ENCODE results near the gene NEURL1. TPM values are rescaled to one million over a fixed set of nuclear protein-coding genes. Genes with fewer than 3 reads are reported as not detected.

NEURL1 gene
- total RNA-seq, 4 donors from 2014 or later, result 0.19 TPM; not detected in 3

GRCh38 chr10:103463499-103463898 is 30.0 kb upstream of the NEURL1 start:
- H3K27ac ChIP-seq, result no peak overlapping the region
- no peak overlapping the region for H3K4me3 ChIP-seq
- peaks cover 0 to 5% (median 0%) of the 10 kb centered on the region in 4 donors for H3K27me3 ChIP-seq
- no peak for DNase-seq
- no peaks in the 10 kb centered on the region for H3K36me3 ChIP-seq
- no peaks in the 10 kb centered on the region for H3K9me3 ChIP-seq
- WGBS, 2 donors, result 71 to 78% methylated on average over 4 of the region's 4 CpGs
- TF ChIP-seq CTCF (IDR thresholded peaks at IDR 0.05) (no peak), POLR2A (IDR thresholded peaks at IDR 0.05) (no peak)
- no peaks in the 10 kb centered on the region for H3K4me1 ChIP-seq
- intact Hi-C loops (cut with DNase I), result no loop called here

- peaks cover 0 to under 1% (median 0%) of the 10 kb centered on the region in 3 donors for H3K4me1 ChIP-seq
- intact Hi-C loops (cut with DNase I), result no loop called here
- no peaks in the 10 kb centered on the region for H3K9me3 ChIP-seq
- no peaks in the 10 kb centered on the region for H3K36me3 ChIP-seq
- H3K27me3 ChIP-seq, result peaks cover 0 to 6% (median 0%) of the 10 kb centered on the region in 4 donors
- 85 to 88% methylated on average over 14 of the region's 14 CpGs for WGBS, 2 donors
- TF ChIP-seq CTCF (IDR thresholded peaks at IDR 0.05), result no peak
- TF ChIP-seq POLR2A (IDR thresholded peaks at IDR 0.05), result no peak
- no peak overlapping the region for H3K4me3 ChIP-seq
- H3K27ac ChIP-seq, result no peak overlapping the region
- DNase-seq, result no peak
These were observed 27.9 kb upstream of the NEURL1 start for GRCh38 chr10:103465411-103466179.

GRCh38 chr10:103466734-103467133 is 26.8 kb upstream of the NEURL1 start:
- DNase-seq, result no peak
- peaks cover 0 to 10% (median 0%) of the 10 kb centered on the region in 4 donors for H3K27me3 ChIP-seq
- TF ChIP-seq CTCF (IDR thresholded peaks at IDR 0.05) (no peak), POLR2A (IDR thresholded peaks at IDR 0.05) (no peak)
- no peaks in the 10 kb centered on the region for H3K36me3 ChIP-seq
- intact Hi-C loops (cut with DNase I), result no loop called here
- H3K9me3 ChIP-seq, result no peaks in the 10 kb centered on the region
- H3K4me3 ChIP-seq, result no peak overlapping the region
- 62 to 73% methylated on average over 3 of the region's 3 CpGs for WGBS, 2 donors
- H3K27ac ChIP-seq, result no peak overlapping the region
- H3K4me1 ChIP-seq, result peaks cover 0 to 12% (median 5%) of the 10 kb centered on the region in 3 donors

GRCh38 chr10:103467406-103467805 is 26.1 kb upstream of the NEURL1 start:
- peaks cover 0 to 18% (median 9%) of the 10 kb centered on the region in 3 donors for H3K4me1 ChIP-seq
- no peak overlapping the region for H3K27ac ChIP-seq
- 80 to 87% methylated on average over 7 of the region's 7 CpGs for WGBS, 2 donors
- DNase-seq, result no peak
- H3K27me3 ChIP-seq, result peaks cover 0 to 10% (median 0%) of the 10 kb centered on the region in 4 donors
- intact Hi-C loops (cut with DNase I), result no loop called here
- TF ChIP-seq CTCF (IDR thresholded peaks at IDR 0.05), result no peak
- no peak for TF ChIP-seq POLR2A (IDR thresholded peaks at IDR 0.05)
- no peaks in the 10 kb centered on the region for H3K9me3 ChIP-seq
- H3K4me3 ChIP-seq, result no peak overlapping the region
- no peaks in the 10 kb centered on the region for H3K36me3 ChIP-seq

- Histone ChIP-seq H3K36me3 (no peaks in the 10 kb centered on the region), H3K4me1 (peaks cover 0 to 27% (median 9%) of the 10 kb centered on the region in 3 donors), H3K9me3 (no peaks in the 10 kb centered on the region), H3K27ac (no peak overlapping the region), H3K27me3 (peaks cover 0 to 10% (median 0%) of the 10 kb centered on the region in 4 donors), H3K4me3 (no peak overlapping the region)
- WGBS, 2 donors, result 56 to 61% methylated on average over 5 of the region's 5 CpGs
- intact Hi-C loops (cut with DNase I), result no loop called here
- no peak for TF ChIP-seq CTCF (IDR thresholded peaks at IDR 0.05)
- no peak for TF ChIP-seq POLR2A (IDR thresholded peaks at IDR 0.05)
- DNase-seq, result no peak
These were observed 24.3 kb upstream of the NEURL1 start for GRCh38 chr10:103469201-103469600.

Data from esophagus squamous epithelium (tissue), 5 donors.